ENCODE results near the gene TRMT11.
A peak's percentile ranks its signal among the peaks of the same experiment; 100 is the strongest.

Gene TRMT11

GRCh38 chr6:126072834-126073233, 86.5 kb downstream of the TRMT11 start:
- H3K27ac ChIP-seq (ENCODE audit: insufficient read depth in 1 of 2, low read depth in 1 of 2, low read length in 2 of 2, poor library complexity in 1 of 2, severe bottlenecking in 2 of 2) = no peak overlapping the region
- no peak overlapping the region for H3K4me3 ChIP-seq (ENCODE audit: control insufficient read depth in 1 of 7, extremely low read depth in 1 of 7, insufficient read depth in 4 of 7, low read depth in 2 of 7, low read length in 6 of 7)
- no peaks in the 10 kb centered on the region for H3K27me3 ChIP-seq (replicated peaks in 2 of 5; ENCODE audit: control insufficient read depth in 4 of 5, insufficient read depth in 5 of 5, low read length in 4 of 5)
- H3K36me3 ChIP-seq (ENCODE audit: control insufficient read depth in 4 of 4, insufficient read depth in 4 of 4, low read length in 3 of 4) = no peaks in the 10 kb centered on the region
- WGBS (ENCODE audit: insufficient coverage) = 100% methylated on average over 1 of the region's 2 CpGs
- ChIA-PET POLR2A (no interaction called here), CTCF (no interaction called here)
- peaks cover 0 to 4% (median 0%) of the 10 kb centered on the region in 5 experiments for H3K9me3 ChIP-seq (ENCODE audit: control extremely low read depth in 1 of 5, control insufficient read depth in 4 of 5, insufficient read depth in 2 of 5, low read depth in 1 of 5, low read length in 4 of 5)
- no peaks in the 10 kb centered on the region for H3K4me1 ChIP-seq (ENCODE audit: control extremely low read depth in 1 of 4, control insufficient read depth in 4 of 4, insufficient read depth in 4 of 4, low read length in 3 of 4)
- DNase-seq = no peak

GRCh38 chr6:126075335-126076071, 89.2 kb downstream of the TRMT11 start:
- Histone ChIP-seq H3K27me3 (replicated peaks in 2 of 5; ENCODE audit: control insufficient read depth in 4 of 5, insufficient read depth in 5 of 5, low read length in 4 of 5) (no peaks in the 10 kb centered on the region), H3K9me3 (ENCODE audit: control extremely low read depth in 1 of 5, control insufficient read depth in 4 of 5, insufficient read depth in 2 of 5, low read depth in 1 of 5, low read length in 4 of 5) (peaks cover 0 to 4% (median 0%) of the 10 kb centered on the region in 5 experiments), H3K4me3 (ENCODE audit: control insufficient read depth in 1 of 7, extremely low read depth in 1 of 7, insufficient read depth in 4 of 7, low read depth in 2 of 7, low read length in 6 of 7) (no peak overlapping the region), H3K27ac (ENCODE audit: insufficient read depth in 1 of 2, low read depth in 1 of 2, low read length in 2 of 2, poor library complexity in 1 of 2, severe bottlenecking in 2 of 2) (no peak overlapping the region), H3K36me3 (ENCODE audit: control insufficient read depth in 4 of 4, insufficient read depth in 4 of 4, low read length in 3 of 4) (no peaks in the 10 kb centered on the region), H3K4me1 (ENCODE audit: control extremely low read depth in 1 of 4, control insufficient read depth in 4 of 4, insufficient read depth in 4 of 4, low read length in 3 of 4) (no peaks in the 10 kb centered on the region)
- DNase-seq = no peak
- CTCF ChIA-PET = no interaction called here
- WGBS (ENCODE audit: insufficient coverage) = 17% methylated on average over 1 of the region's 4 CpGs
- POLR2A ChIA-PET = no interaction called here

GRCh38 chr6:126076992-126077664, 90.8 kb downstream of the TRMT11 start:
- no peak overlapping the region for H3K27ac ChIP-seq (ENCODE audit: insufficient read depth in 1 of 2, low read depth in 1 of 2, low read length in 2 of 2, poor library complexity in 1 of 2, severe bottlenecking in 2 of 2)

GRCh38 chr6:126077810-126078776, 91.8 kb downstream of the TRMT11 start:
- Histone ChIP-seq H3K36me3 (ENCODE audit: control insufficient read depth in 4 of 4, insufficient read depth in 4 of 4, low read length in 3 of 4) (no peaks in the 10 kb centered on the region), H3K4me1 (ENCODE audit: control extremely low read depth in 1 of 4, control insufficient read depth in 4 of 4, insufficient read depth in 4 of 4, low read length in 3 of 4) (no peaks in the 10 kb centered on the region), H3K4me3 (ENCODE audit: control insufficient read depth in 1 of 7, extremely low read depth in 1 of 7, insufficient read depth in 4 of 7, low read depth in 2 of 7, low read length in 6 of 7) (no peak overlapping the region), H3K27me3 (replicated peaks in 2 of 5; ENCODE audit: control insufficient read depth in 4 of 5, insufficient read depth in 5 of 5, low read length in 4 of 5) (no peaks in the 10 kb centered on the region), H3K27ac (ENCODE audit: insufficient read depth in 1 of 2, low read depth in 1 of 2, low read length in 2 of 2, poor library complexity in 1 of 2, severe bottlenecking in 2 of 2) (no peak overlapping the region), H3K9me3 (ENCODE audit: control extremely low read depth in 1 of 5, control insufficient read depth in 4 of 5, insufficient read depth in 2 of 5, low read depth in 1 of 5, low read length in 4 of 5) (peaks cover 0 to 4% (median 0%) of the 10 kb centered on the region in 5 experiments)
- no peak for DNase-seq
- ChIA-PET CTCF (interaction anchor here (1.1 kb wide), 1 partner anchor 40 kb away, joined by 3 read pairs; no protein-coding TSS in a partner anchor), POLR2A (no interaction called here)
- 95% methylated on average over 9 of the region's 11 CpGs for WGBS (ENCODE audit: insufficient coverage)

More at GRCh38 chr6:126076992-126077664, 90.8 kb downstream of the TRMT11 start:
- peaks cover 0 to 4% (median 0%) of the 10 kb centered on the region in 5 experiments for H3K9me3 ChIP-seq (ENCODE audit: control extremely low read depth in 1 of 5, control insufficient read depth in 4 of 5, insufficient read depth in 2 of 5, low read depth in 1 of 5, low read length in 4 of 5)
- CTCF ChIA-PET = no interaction called here
- no peak for DNase-seq
- WGBS (ENCODE audit: insufficient coverage) = 83% methylated on average over 1 of the region's 3 CpGs
- no peaks in the 10 kb centered on the region for H3K27me3 ChIP-seq (replicated peaks in 2 of 5; ENCODE audit: control insufficient read depth in 4 of 5, insufficient read depth in 5 of 5, low read length in 4 of 5)
- POLR2A ChIA-PET = no interaction called here
- no peak overlapping the region for H3K4me3 ChIP-seq (ENCODE audit: control insufficient read depth in 1 of 7, extremely low read depth in 1 of 7, insufficient read depth in 4 of 7, low read depth in 2 of 7, low read length in 6 of 7)
- H3K36me3 ChIP-seq (ENCODE audit: control insufficient read depth in 4 of 4, insufficient read depth in 4 of 4, low read length in 3 of 4) = no peaks in the 10 kb centered on the region
- no peaks in the 10 kb centered on the region for H3K4me1 ChIP-seq (ENCODE audit: control extremely low read depth in 1 of 4, control insufficient read depth in 4 of 4, insufficient read depth in 4 of 4, low read length in 3 of 4)

- Histone ChIP-seq H3K4me1 (ENCODE audit: control extremely low read depth in 1 of 4, control insufficient read depth in 4 of 4, insufficient read depth in 4 of 4, low read length in 3 of 4) (peaks cover 0 to 2% (median 0%) of the 10 kb centered on the region in 4 experiments), H3K36me3 (ENCODE audit: control insufficient read depth in 4 of 4, insufficient read depth in 4 of 4, low read length in 3 of 4) (no peaks in the 10 kb centered on the region), H3K27me3 (replicated peaks in 2 of 5; ENCODE audit: control insufficient read depth in 4 of 5, insufficient read depth in 5 of 5, low read length in 4 of 5) (no peaks in the 10 kb centered on the region), H3K9me3 (ENCODE audit: control extremely low read depth in 1 of 5, control insufficient read depth in 4 of 5, insufficient read depth in 2 of 5, low read depth in 1 of 5, low read length in 4 of 5) (no peaks in the 10 kb centered on the region), H3K4me3 (ENCODE audit: control insufficient read depth in 1 of 7, extremely low read depth in 1 of 7, insufficient read depth in 4 of 7, low read depth in 2 of 7, low read length in 6 of 7) (no peak overlapping the region), H3K27ac (ENCODE audit: insufficient read depth in 1 of 2, low read depth in 1 of 2, low read length in 2 of 2, poor library complexity in 1 of 2, severe bottlenecking in 2 of 2) (no peak overlapping the region)
- CTCF ChIA-PET = no interaction called here
- no CpG with 5 or more reads among the region's 1 CpG for WGBS (ENCODE audit: insufficient coverage)
- no peak for DNase-seq
- POLR2A ChIA-PET = interaction anchor here (0.5 kb wide), 1 partner anchor 28 kb away, joined by 3 read pairs; no protein-coding TSS in a partner anchor
Measured at GRCh38 chr6:126083875-126084274, 97.5 kb downstream of the TRMT11 start.

GRCh38 chr6:126086560-126086959, 100.2 kb downstream of the TRMT11 start:
- Histone ChIP-seq H3K4me3 (ENCODE audit: control insufficient read depth in 1 of 7, extremely low read depth in 1 of 7, insufficient read depth in 4 of 7, low read depth in 2 of 7, low read length in 6 of 7) (no peak overlapping the region), H3K27me3 (replicated peaks in 2 of 5; ENCODE audit: control insufficient read depth in 4 of 5, insufficient read depth in 5 of 5, low read length in 4 of 5) (no peaks in the 10 kb centered on the region), H3K27ac (ENCODE audit: insufficient read depth in 1 of 2, low read depth in 1 of 2, low read length in 2 of 2, poor library complexity in 1 of 2, severe bottlenecking in 2 of 2) (no peak overlapping the region), H3K4me1 (ENCODE audit: control extremely low read depth in 1 of 4, control insufficient read depth in 4 of 4, insufficient read depth in 4 of 4, low read length in 3 of 4) (peaks cover 0 to 2% (median 0%) of the 10 kb centered on the region in 4 experiments), H3K9me3 (ENCODE audit: control extremely low read depth in 1 of 5, control insufficient read depth in 4 of 5, insufficient read depth in 2 of 5, low read depth in 1 of 5, low read length in 4 of 5) (peaks cover 0 to 2% (median 0%) of the 10 kb centered on the region in 5 experiments), H3K36me3 (ENCODE audit: control insufficient read depth in 4 of 4, insufficient read depth in 4 of 4, low read length in 3 of 4) (no peaks in the 10 kb centered on the region)
- POLR2A ChIA-PET = no interaction called here
- CTCF ChIA-PET = no interaction called here
- peak in 2 of 3 donors; percentile 4 to 16 for DNase-seq
- 96% methylated on average over 2 of the region's 3 CpGs for WGBS (ENCODE audit: insufficient coverage)
